Smooth muscle cell (in vitro differentiated cells): Measurements from ENCODE around the gene CUX1. TPM values are rescaled to one million over a fixed set of nuclear protein-coding genes. Genes with fewer than 3 reads are reported as not detected.
"Not testable (repeated sequence)": the region's sequence is repeated elsewhere in the genome, so short reads cannot be mapped to it uniquely, and the experiment has no call there.

Experiments
- DNase-seq: peaks from one replicate; lab custom pipeline; 2025; ENCODE audit not compliant: unreplicated experiment; lab: John Stamatoyannopoulos, UW
- H2AFZ ChIP-seq: fragments of 200-600 bp; sonication (generic); 2 replicates; pipeline ENCODE4 v1.6.0; 2016; ENCODE audit warnings: antibody characterized with exemption, low read depth, mild to moderate bottlenecking
- H3F3A ChIP-seq: fragments of 200-600 bp; sonication (generic); 2 replicates; pipeline ENCODE4 v1.6.0; 2017; ENCODE audit warnings: antibody characterized with exemption, low read depth
- H3K27ac ChIP-seq: fragments of 200-600 bp; sonication (generic); 2 replicates; pipeline ENCODE4 v1.5.1; 2016; ENCODE audit warnings: low read depth, mild to moderate bottlenecking
- H3K27me3 ChIP-seq: fragments of 200-600 bp; sonication (generic); 2 replicates; pipeline ENCODE4 v1.6.1; 2016; ENCODE audit warnings: low read depth, mild to moderate bottlenecking
- H3K36me3 ChIP-seq: fragments of 200-600 bp; sonication (generic); 2 replicates; pipeline ENCODE4 v1.5.1; 2016; ENCODE audit warnings: low read depth
- H3K4me1 ChIP-seq: fragments of 200-600 bp; sonication (generic); 2 replicates; pipeline ENCODE4 v1.5.1; 2016; ENCODE audit warnings: low read depth
- H3K4me2 ChIP-seq: fragments of 200-600 bp; sonication (generic); 2 replicates; pipeline ENCODE4 v1.6.0; 2016; ENCODE audit warnings: mild to moderate bottlenecking
- H3K4me3 ChIP-seq: fragments of 200-600 bp; sonication (generic); 2 replicates; pipeline ENCODE4 v1.5.1; 2016; ENCODE audit warnings: mild to moderate bottlenecking
- H3K79me2 ChIP-seq: fragments of 200-600 bp; sonication (generic); 2 replicates; pipeline ENCODE4 v1.6.0; 2016; ENCODE audit warnings: low read depth, mild to moderate bottlenecking
- H3K9ac ChIP-seq: fragments of 200-600 bp; sonication (generic); 2 replicates; pipeline ENCODE4 v1.6.0; 2016; ENCODE audit warnings: low read depth
- H3K9me3 ChIP-seq: fragments of 200-600 bp; sonication (generic); replicated peaks from 2 replicates; pipeline ENCODE4 v1.5.1; 2016; ENCODE audit warnings: low read depth
- H4K20me1 ChIP-seq: fragments of 200-600 bp; sonication (generic); 2 replicates; pipeline ENCODE4 v1.6.0; 2016; ENCODE audit warnings: low read depth
- WGBS: methylation state at CpG from one replicate; pipeline ENCODE4 v1.1.7; 2016; ENCODE audit warnings: low lambda C conversion rate; 5-methylcytosine and 5-hydroxymethylcytosine counted together
- polyA plus RNA-seq: library from polyadenylated mRNA; unstranded; fragments of >200 nt; fragmentation: Nextera tagmentation; extraction: Ambion mirVana; gene quantifications from 2 replicates; pipeline ENCODE4 v1.2.1, GENCODE V29; 2016
- total RNA-seq: library from RNA; depleted of rRNA; stranded (reverse); fragments of >200 nt; gene quantifications from 2 replicates; pipeline ENCODE4 v1.2.3, GENCODE V29; 2014
- TF ChIP-seq, protein P1 (sequence below): fragments of 200-600 bp; sonication (generic); IDR thresholded peaks from 2 replicates; pipeline ENCODE4 v1.5.1; 2017; ENCODE audit warnings: borderline replicate concordance, mild to moderate bottlenecking, antibody characterized with exemption; ENCODE audit not compliant: insufficient read depth, poor library complexity, severe bottlenecking

Gene CUX1
- total and polyA plus RNA-seq, 2 experiments from 2014 or later: 56.3 to 78.4 TPM

DNA sequence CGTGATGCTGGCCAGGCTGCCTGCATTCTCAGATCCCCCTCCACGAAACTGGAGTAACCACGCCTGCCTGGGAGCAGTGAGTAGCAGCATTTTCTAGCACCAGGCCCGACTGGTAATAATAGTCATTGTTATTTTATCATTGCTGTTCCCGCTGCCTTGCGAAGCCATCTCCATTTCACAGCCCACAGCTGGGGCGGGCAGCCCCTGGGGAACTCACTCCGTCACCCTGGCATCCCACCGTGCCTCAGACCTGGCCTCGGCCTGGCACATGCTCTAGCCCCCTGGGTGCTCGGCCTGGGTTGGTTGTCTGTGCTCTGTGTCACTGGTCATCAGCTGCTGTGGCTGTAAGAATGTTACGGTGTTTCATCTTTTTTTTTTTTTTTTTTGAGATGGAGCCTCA, 411.5 kb downstream of the CUX1 start:
- H4K20me1 ChIP-seq: peaks cover 17% of the 10 kb centered on the region
- no peaks in the 10 kb centered on the region for H3K27me3 ChIP-seq
- no peaks in the 10 kb centered on the region for H3K36me3 ChIP-seq
- 97% methylated on average over 12 of the region's 12 CpGs for WGBS
- no peaks in the 10 kb centered on the region for H3K4me1 ChIP-seq
- TF ChIP-seq, protein P1, sequence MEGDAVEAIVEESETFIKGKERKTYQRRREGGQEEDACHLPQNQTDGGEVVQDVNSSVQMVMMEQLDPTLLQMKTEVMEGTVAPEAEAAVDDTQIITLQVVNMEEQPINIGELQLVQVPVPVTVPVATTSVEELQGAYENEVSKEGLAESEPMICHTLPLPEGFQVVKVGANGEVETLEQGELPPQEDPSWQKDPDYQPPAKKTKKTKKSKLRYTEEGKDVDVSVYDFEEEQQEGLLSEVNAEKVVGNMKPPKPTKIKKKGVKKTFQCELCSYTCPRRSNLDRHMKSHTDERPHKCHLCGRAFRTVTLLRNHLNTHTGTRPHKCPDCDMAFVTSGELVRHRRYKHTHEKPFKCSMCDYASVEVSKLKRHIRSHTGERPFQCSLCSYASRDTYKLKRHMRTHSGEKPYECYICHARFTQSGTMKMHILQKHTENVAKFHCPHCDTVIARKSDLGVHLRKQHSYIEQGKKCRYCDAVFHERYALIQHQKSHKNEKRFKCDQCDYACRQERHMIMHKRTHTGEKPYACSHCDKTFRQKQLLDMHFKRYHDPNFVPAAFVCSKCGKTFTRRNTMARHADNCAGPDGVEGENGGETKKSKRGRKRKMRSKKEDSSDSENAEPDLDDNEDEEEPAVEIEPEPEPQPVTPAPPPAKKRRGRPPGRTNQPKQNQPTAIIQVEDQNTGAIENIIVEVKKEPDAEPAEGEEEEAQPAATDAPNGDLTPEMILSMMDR: no peak
- no peak for DNase-seq
- no peaks in the 10 kb centered on the region for H3K9me3 ChIP-seq
- no peaks in the 10 kb centered on the region for H3F3A ChIP-seq
- H3K4me2 ChIP-seq: no peak overlapping the region
- H3K79me2 ChIP-seq: peaks cover under 1% of the 10 kb centered on the region
- H3K9ac ChIP-seq: no peak overlapping the region
- no peak overlapping the region for H2AFZ ChIP-seq
- H3K4me3 ChIP-seq: no peak overlapping the region
- no peak overlapping the region for H3K27ac ChIP-seq

DNA sequence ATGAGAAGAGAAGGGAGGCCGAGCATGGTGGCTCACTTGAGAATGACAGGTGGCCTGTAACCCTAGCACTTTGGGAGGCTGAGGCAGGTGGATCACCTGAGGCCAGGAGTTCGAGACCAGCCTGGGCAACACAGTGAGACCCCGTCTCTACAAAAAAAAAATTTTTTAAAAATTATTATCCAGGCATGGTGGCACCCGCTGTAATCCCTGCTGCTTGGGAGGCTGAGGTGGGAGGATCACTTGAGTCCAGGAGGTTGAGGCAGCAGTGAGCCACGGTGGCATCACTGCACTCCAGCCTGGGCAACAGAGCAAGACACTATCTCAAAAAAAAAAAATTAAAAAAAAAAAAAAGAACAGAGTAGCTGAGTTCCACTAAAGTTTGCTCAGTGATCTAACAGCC, 412.7 kb downstream of the CUX1 start:
- not testable (repeated sequence) for DNase-seq

DNA sequence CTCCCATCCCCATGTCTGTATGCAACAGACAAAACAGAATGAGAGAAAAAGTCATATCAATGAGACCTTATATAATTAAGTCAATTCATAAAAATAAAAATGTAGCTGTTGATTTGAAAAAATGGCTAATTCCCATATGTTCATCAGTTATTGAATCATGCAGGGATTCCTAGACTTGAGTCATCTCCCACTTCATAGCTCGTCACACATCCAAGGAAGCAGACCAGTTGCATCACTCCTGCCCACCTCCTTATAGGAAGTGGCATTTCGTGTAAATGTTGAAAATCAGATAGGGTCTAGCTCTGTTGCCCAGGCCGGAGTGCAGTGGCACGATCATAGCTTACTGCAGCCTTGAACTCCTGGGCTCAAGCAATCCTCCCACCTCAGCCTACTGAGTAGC, 413.2 kb downstream of the CUX1 start:
- no peaks in the 10 kb centered on the region for H3K27me3 ChIP-seq
- 53% methylated on average over 4 of the region's 4 CpGs for WGBS
- DNase-seq: no peak

More for the DNA sequence above, 412.7 kb downstream of the CUX1 start:
- not testable (repeated sequence) for H3K79me2 ChIP-seq, H3K4me3 ChIP-seq, H3K9ac ChIP-seq, H3K9me3 ChIP-seq, H3F3A ChIP-seq, H3K4me1 ChIP-seq, H3K27me3 ChIP-seq, H3K36me3 ChIP-seq, H3K4me2 ChIP-seq, H2AFZ ChIP-seq
- WGBS: 91% methylated on average over 5 of the region's 5 CpGs
- peak overlapping the region; percentile 44 for H3K27ac ChIP-seq
- peaks cover 18% of the 10 kb centered on the region for H4K20me1 ChIP-seq

DNA sequence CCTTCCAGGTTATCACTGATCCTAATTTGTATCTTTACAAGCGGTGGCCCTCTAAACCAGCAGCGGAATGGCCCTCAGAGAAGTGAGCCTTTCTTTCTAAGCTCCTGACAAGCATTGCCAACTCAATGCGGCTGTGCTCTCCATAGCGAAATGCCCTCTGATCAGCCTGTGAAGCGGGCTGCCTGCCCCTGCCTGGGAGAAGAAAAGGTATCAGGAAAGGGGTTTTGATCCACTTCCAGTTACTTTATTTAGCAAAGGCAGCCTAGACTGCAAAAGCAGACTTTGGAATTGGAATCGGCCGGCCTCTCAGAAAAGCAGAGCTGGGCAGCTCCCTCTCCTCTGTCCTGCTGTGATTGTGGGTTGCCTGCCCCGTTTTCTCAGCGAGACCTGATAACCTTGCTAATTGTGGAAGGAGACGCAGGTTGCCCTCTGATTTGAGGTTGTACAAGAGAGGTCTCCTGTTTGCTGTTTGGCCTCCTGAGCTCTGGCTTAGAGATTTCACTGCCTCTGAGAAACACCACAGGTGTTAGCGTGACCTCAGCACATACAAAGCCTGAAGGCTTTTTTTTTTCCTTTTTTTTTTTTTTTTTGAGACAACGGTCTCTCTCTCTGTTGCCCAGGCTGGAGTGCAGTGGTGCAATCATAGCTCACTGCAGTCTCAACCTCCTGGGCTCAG, 415.3 kb downstream of the CUX1 start:
- Histone ChIP-seq H3K9ac (no peak overlapping the region), H3F3A (no peaks in the 10 kb centered on the region), H3K79me2 (no peaks in the 10 kb centered on the region), H3K9me3 (no peaks in the 10 kb centered on the region), H3K27ac (no peak overlapping the region), H3K4me1 (no peaks in the 10 kb centered on the region), H4K20me1 (peaks cover 16% of the 10 kb centered on the region), H3K27me3 (no peaks in the 10 kb centered on the region), H3K4me2 (no peak overlapping the region), H2AFZ (no peak overlapping the region), H3K4me3 (no peak overlapping the region), H3K36me3 (no peaks in the 10 kb centered on the region)
- 90% methylated on average over 12 of the region's 12 CpGs for WGBS
- DNase-seq: no peak
- TF ChIP-seq, protein P1: no peak

More for the DNA sequence above, 413.2 kb downstream of the CUX1 start:
- Histone ChIP-seq H3K36me3 (no peaks in the 10 kb centered on the region), H3K79me2 (no peaks in the 10 kb centered on the region), H3K9ac (no peak overlapping the region), H3K4me1 (no peaks in the 10 kb centered on the region), H3F3A (no peaks in the 10 kb centered on the region), H3K4me2 (no peak overlapping the region), H3K4me3 (no peak overlapping the region), H3K9me3 (no peaks in the 10 kb centered on the region), H2AFZ (no peak overlapping the region), H4K20me1 (peaks cover 14% of the 10 kb centered on the region), H3K27ac (peak overlapping the region; percentile 44)
- TF ChIP-seq, protein P1: no peak
